ENCODE results near the gene EGFR. TPM values are rescaled to one million over a fixed set of nuclear protein-coding genes. Genes with fewer than 3 reads are reported as not detected.
A peak's percentile ranks its signal among the peaks of the same experiment; 100 is the strongest.

The EGFR gene
- total RNA-seq, 2 donors from 2014 or later, result 42.5 to 44.2 TPM

- DNase-seq (peak in 1 of 4 donors; percentile 52), ATAC-seq (peak; percentile 59)
- intact Hi-C loops (cut with DNase I), result no loop called here
- Histone ChIP-seq H3K4me3 (no peak overlapping the region), H3K9me3 (no peaks in the 10 kb centered on the region), H3K27me3 (no peaks in the 10 kb centered on the region), H3K4me1 (peaks cover 18% of the 10 kb centered on the region), H3K36me3 (replicated peaks in 1 of 2; ENCODE audit: insufficient read depth in 1 of 2, low read depth in 2 of 2) (no peaks in the 10 kb centered on the region), H3K27ac (peak overlapping the region in 2 of 4 donors; percentile 32 to 59)
- TF ChIP-seq CTCF (IDR thresholded peaks at IDR 0.05) (no peak), POLR2A (IDR thresholded peaks at IDR 0.05) (no peak)
- 74 to 82% methylated on average over 13 to 16 of the region's 16 CpGs for WGBS, 2 donors
Measured at GRCh38 chr7:55133630-55134358, 115.0 kb downstream of the EGFR start.

DNA sequence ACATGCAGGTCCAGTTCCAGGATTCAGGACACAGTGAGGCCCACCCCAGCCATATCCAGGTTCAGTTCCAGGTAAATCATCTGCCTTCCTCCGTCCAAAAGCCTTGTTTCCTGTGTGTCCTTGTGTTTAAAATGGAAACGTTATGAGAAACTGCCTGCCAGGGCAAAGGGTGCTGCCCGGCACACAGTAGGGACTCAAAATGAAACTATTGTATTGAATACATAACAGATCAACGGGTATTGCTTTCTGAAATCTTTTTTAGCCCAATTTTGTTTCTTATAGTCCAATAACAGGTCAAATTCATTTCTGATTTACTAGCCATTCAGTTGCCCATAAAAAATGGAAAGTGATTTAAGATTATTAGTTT, 115.5 kb downstream of the EGFR start:
- Histone ChIP-seq H3K9me3 (no peaks in the 10 kb centered on the region), H3K27ac (no peak overlapping the region), H3K36me3 (replicated peaks in 1 of 2; ENCODE audit: insufficient read depth in 1 of 2, low read depth in 2 of 2) (no peaks in the 10 kb centered on the region), H3K27me3 (no peaks in the 10 kb centered on the region), H3K4me1 (peaks cover 22% of the 10 kb centered on the region), H3K4me3 (no peak overlapping the region)
- intact Hi-C loops (cut with DNase I), result no loop called here
- 81 to 91% methylated on average over 4 of the region's 4 CpGs for WGBS, 2 donors
- ATAC-seq (no peak), DNase-seq (no peak)
- TF ChIP-seq CTCF (IDR thresholded peaks at IDR 0.05) (no peak), POLR2A (IDR thresholded peaks at IDR 0.05) (no peak)

- Histone ChIP-seq H3K9me3 (no peaks in the 10 kb centered on the region), H3K36me3 (replicated peaks in 1 of 2; ENCODE audit: insufficient read depth in 1 of 2, low read depth in 2 of 2) (no peaks in the 10 kb centered on the region), H3K27me3 (no peaks in the 10 kb centered on the region), H3K4me3 (no peak overlapping the region), H3K4me1 (peaks cover 21% of the 10 kb centered on the region), H3K27ac (no peak overlapping the region)
- intact Hi-C loops (cut with DNase I), result no loop called here
- TF ChIP-seq CTCF (IDR thresholded peaks at IDR 0.05) (no peak), POLR2A (IDR thresholded peaks at IDR 0.05) (no peak)
- WGBS, 2 donors, result 85 to 94% methylated on average over 2 of the region's 2 CpGs
- DNase-seq (no peak), ATAC-seq (no peak)
Measured at GRCh38 chr7:55134786-55135185, 116.0 kb downstream of the EGFR start.

DNA sequence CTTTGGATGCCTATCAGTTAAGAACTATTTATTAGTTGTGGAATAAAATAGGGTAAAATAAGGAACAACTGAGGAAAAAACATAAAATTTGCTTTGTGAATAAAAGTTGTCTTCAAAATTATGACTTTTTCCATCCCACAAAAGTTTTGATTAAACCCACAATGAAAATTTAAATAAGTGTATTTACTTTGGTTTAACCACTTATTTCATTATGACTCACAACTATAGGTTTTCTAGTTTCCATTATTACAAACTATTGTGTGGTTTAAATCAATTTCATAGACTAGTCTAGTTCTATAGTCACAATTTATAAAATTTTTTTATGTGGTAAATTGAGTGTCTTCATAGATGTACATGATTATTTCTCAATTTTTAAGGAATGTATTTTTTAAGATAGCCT, 116.6 kb downstream of the EGFR start:
- H3K9me3 ChIP-seq, result no peaks in the 10 kb centered on the region
- DNase-seq, result no peak
- no peak for ATAC-seq
- H3K27ac ChIP-seq, result no peak overlapping the region
- peaks cover 18% of the 10 kb centered on the region for H3K4me1 ChIP-seq
- H3K4me3 ChIP-seq, result no peak overlapping the region
- H3K27me3 ChIP-seq, result no peaks in the 10 kb centered on the region
- no peaks in the 10 kb centered on the region for H3K36me3 ChIP-seq (replicated peaks in 1 of 2; ENCODE audit: insufficient read depth in 1 of 2, low read depth in 2 of 2)
- intact Hi-C loops (cut with DNase I), result no loop called here
- TF ChIP-seq POLR2A (IDR thresholded peaks at IDR 0.05) (no peak), CTCF (IDR thresholded peaks at IDR 0.05) (no peak)

DNA sequence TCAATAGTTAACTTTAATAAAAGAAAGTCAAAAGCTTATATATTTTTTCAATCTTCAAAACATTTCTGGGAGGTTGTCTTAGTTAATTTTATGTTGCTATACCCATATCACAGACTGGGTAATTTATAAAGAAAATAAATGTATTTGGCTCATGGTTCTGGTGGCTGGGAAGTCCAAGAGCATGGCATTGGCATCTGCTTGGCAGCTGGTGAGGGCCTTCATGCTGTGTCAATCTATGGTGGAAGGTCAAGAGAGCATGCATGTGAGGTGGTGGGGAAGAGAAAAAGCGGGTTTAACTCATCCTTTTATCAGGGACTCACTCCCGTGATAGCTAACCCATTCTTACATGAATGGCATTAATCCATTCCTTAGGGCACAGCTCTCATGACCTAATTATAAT, 119.8 kb downstream of the EGFR start:
- no peak overlapping the region for H3K4me3 ChIP-seq
- peaks cover 12% of the 10 kb centered on the region for H3K4me1 ChIP-seq
- WGBS, 2 donors, result 87 to 93% methylated on average over 2 of the region's 2 CpGs
- intact Hi-C loops (cut with DNase I), result no loop called here
- DNase-seq, result no peak
- no peaks in the 10 kb centered on the region for H3K36me3 ChIP-seq (replicated peaks in 1 of 2; ENCODE audit: insufficient read depth in 1 of 2, low read depth in 2 of 2)
- ATAC-seq, result no peak
- no peak overlapping the region for H3K27ac ChIP-seq
- H3K27me3 ChIP-seq, result no peaks in the 10 kb centered on the region
- TF ChIP-seq POLR2A (IDR thresholded peaks at IDR 0.05), result no peak
- no peak for TF ChIP-seq CTCF (IDR thresholded peaks at IDR 0.05)
- no peaks in the 10 kb centered on the region for H3K9me3 ChIP-seq
